Common myeloid progenitor, CD34-positive (primary cell): Measurements from ENCODE around the gene DALRD3.
A peak's percentile ranks its signal among the peaks of the same experiment; 100 is the strongest.

Experiments used
- CTCF ChIA-PET: fragments of 350-600 bp; sonication (Branson Sonifier 250); formaldehyde crosslinking; loops from one replicate; lab custom pipeline; 2021; ENCODE audit warnings: antibody characterized with exemption; lab: Charles Lee
- POLR2A ChIA-PET: fragments of 350-600 bp; sonication (Branson Sonifier 250); formaldehyde crosslinking; loops from one replicate; lab custom pipeline; 2021; ENCODE audit warnings: antibody characterized with exemption; lab: Charles Lee
- DNase-seq, 3 donors: peaks; one replicate each; pipeline versions ENCODE4 v3.0.0 to v3.0.0-alpha.2; 2013
- H3K27ac ChIP-seq, 2 experiments: 1 replicate in 1 of 2; 2 replicates in 1 of 2; pipeline ENCODE4 v1.7.0; 2013; ENCODE audit warnings: inconsistent platforms in 2 of 2, low read length in 2 of 2, mild to moderate bottlenecking in 2 of 2, low read depth in 1 of 2, moderate library complexity in 1 of 2; ENCODE audit not compliant: severe bottlenecking in 2 of 2, insufficient read depth in 1 of 2, poor library complexity in 1 of 2
- H3K27me3 ChIP-seq, 5 experiments: replicated peaks in 2 of 5; 1 replicate in 3 of 5; 2 replicates in 2 of 5; pipeline versions ENCODE4 v1.6.1 to v1.7.0; 2013; ENCODE audit warnings: low read length in 4 of 5, mild to moderate bottlenecking in 2 of 5, moderate library complexity in 2 of 5, inconsistent platforms in 1 of 5; ENCODE audit not compliant: insufficient read depth in 5 of 5, control insufficient read depth in 4 of 5
- H3K36me3 ChIP-seq, 4 experiments: 1 replicate in 2 of 4; 2 replicates in 2 of 4; pipeline versions ENCODE4 v1.6.1 to v1.7.0; 2013; ENCODE audit warnings: low read length in 3 of 4, control low read depth in 1 of 4, mild to moderate bottlenecking in 1 of 4; ENCODE audit not compliant: control insufficient read depth in 4 of 4, insufficient read depth in 4 of 4
- H3K4me1 ChIP-seq, 4 experiments: 1 replicate in 3 of 4; 2 replicates in 1 of 4; pipeline versions ENCODE4 v1.6.1 to v1.7.1; 2013; ENCODE audit warnings: low read length in 3 of 4, mild to moderate bottlenecking in 3 of 4, control low read depth in 1 of 4, inconsistent platforms in 1 of 4, moderate library complexity in 1 of 4; ENCODE audit not compliant: control insufficient read depth in 4 of 4, insufficient read depth in 4 of 4; ENCODE audit errors: control extremely low read depth in 1 of 4
- H3K4me3 ChIP-seq, 7 experiments: 1 replicate in 4 of 7; 2 replicates in 3 of 7; pipeline versions ENCODE4 v1.5.1 to v1.7.0; 2013; ENCODE audit warnings: mild to moderate bottlenecking in 7 of 7, low read length in 6 of 7, moderate library complexity in 6 of 7, inconsistent platforms in 2 of 7, low read depth in 2 of 7, control low read depth in 1 of 7; ENCODE audit not compliant: insufficient read depth in 4 of 7, control insufficient read depth in 1 of 7; ENCODE audit errors: extremely low read depth in 1 of 7
- H3K9me3 ChIP-seq, 5 experiments: 1 replicate in 4 of 5; 2 replicates in 1 of 5; pipeline versions ENCODE4 v1.6.1 to v1.7.1; 2013; ENCODE audit warnings: low read length in 4 of 5, mild to moderate bottlenecking in 2 of 5, inconsistent platforms in 1 of 5, low read depth in 1 of 5, moderate library complexity in 1 of 5; ENCODE audit not compliant: control insufficient read depth in 4 of 5, insufficient read depth in 2 of 5; ENCODE audit errors: control extremely low read depth in 1 of 5
- WGBS: methylation state at CpG from one replicate; pipeline ENCODE4 v1.1.5; 2013; ENCODE audit not compliant: insufficient coverage; 5-methylcytosine and 5-hydroxymethylcytosine counted together

Gene DALRD3

DNA sequence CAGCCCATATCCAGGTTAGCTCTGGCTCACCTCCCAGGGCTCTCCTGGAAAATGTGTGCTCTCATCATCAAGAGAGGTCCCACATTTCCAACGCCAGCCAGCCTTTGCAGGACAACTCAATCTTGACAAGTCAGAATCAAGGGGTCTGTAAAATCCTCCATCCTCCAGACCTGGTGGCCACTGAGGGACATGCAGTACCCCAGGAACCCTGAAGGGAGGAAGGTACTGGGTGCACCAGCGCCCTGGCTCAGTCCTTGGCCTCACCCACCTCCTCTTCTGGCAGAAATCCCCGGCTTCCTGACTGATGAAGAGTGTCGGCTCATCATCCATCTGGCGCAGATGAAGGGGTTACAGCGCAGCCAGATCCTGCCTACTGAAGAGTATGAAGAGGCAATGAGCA is 17.2 kb downstream of the DALRD3 start:
- ChIA-PET POLR2A (no interaction called here), CTCF (interaction anchor here (0.7 to 19.2 kb wide), 3 partner anchors 10 to 16 kb away, joined by 3 to 386 read pairs (median 14); partner anchors contain the start of gene P4HTM)
- no peak for DNase-seq
- no peaks in the 10 kb centered on the region for H3K27me3 ChIP-seq
- 90% methylated on average over 2 of the region's 6 CpGs for WGBS
- peaks cover 0 to 5% (median 3%) of the 10 kb centered on the region in 4 experiments for H3K4me1 ChIP-seq
- no peak overlapping the region for H3K27ac ChIP-seq
- H3K4me3 ChIP-seq: no peak overlapping the region
- H3K9me3 ChIP-seq: no peaks in the 10 kb centered on the region
- H3K36me3 ChIP-seq: peaks cover 0 to 22% (median 11%) of the 10 kb centered on the region in 4 experiments

DNA sequence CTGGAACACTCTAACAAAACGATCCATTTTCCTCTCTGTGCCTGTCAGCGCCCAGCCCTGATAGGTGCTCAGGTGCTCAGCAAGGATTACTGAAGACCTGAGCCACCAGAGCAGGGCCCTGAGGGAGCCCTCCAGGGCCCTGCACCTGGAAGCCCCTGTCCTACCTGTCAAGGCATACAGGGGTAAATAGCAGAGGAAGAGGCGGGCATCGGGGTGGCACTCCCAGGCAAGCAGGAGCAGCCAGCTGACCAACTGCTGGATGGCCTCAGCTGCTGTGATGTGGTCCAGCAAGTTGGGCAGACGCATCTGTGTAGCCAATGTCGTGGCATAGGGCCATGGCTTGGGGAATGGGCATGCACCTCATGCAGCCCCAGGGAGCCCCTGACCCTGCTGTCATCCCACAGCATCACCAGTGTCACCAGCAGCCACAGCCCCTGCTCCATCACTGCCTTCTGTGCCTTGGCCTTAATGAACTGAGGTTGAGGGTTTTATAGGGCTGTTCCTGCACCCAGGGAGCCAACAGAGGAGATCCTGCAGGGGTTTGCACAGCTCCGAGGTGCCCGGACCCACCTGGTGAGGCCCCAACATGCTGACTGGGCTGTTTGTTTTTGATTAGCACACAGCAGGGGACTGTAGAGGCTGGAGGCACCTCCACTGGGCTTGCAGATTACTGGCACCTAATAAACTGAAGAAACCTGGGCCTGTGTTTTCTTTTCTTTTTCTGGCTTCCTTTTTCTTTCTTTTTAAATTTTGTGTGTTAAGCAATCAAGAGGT is 19.1 kb downstream of the DALRD3 start:
- H3K9me3 ChIP-seq: no peaks in the 10 kb centered on the region
- 100% methylated on average over 8 of the region's 8 CpGs for WGBS
- H3K4me1 ChIP-seq: peaks cover 0 to 1% (median 0%) of the 10 kb centered on the region in 4 experiments
- ChIA-PET POLR2A (no interaction called here), CTCF (interaction anchor here (0.8 to 16.2 kb wide), 2 partner anchors 10 to 11 kb away, joined by 3 to 386 read pairs; partner anchors contain the start of genes DALRD3 and WDR6)
- peaks cover 0 to 25% (median 16%) of the 10 kb centered on the region in 4 experiments for H3K36me3 ChIP-seq
- no peak overlapping the region for H3K4me3 ChIP-seq
- no peaks in the 10 kb centered on the region for H3K27me3 ChIP-seq
- no peak overlapping the region for H3K27ac ChIP-seq
- no peak for DNase-seq

DNA sequence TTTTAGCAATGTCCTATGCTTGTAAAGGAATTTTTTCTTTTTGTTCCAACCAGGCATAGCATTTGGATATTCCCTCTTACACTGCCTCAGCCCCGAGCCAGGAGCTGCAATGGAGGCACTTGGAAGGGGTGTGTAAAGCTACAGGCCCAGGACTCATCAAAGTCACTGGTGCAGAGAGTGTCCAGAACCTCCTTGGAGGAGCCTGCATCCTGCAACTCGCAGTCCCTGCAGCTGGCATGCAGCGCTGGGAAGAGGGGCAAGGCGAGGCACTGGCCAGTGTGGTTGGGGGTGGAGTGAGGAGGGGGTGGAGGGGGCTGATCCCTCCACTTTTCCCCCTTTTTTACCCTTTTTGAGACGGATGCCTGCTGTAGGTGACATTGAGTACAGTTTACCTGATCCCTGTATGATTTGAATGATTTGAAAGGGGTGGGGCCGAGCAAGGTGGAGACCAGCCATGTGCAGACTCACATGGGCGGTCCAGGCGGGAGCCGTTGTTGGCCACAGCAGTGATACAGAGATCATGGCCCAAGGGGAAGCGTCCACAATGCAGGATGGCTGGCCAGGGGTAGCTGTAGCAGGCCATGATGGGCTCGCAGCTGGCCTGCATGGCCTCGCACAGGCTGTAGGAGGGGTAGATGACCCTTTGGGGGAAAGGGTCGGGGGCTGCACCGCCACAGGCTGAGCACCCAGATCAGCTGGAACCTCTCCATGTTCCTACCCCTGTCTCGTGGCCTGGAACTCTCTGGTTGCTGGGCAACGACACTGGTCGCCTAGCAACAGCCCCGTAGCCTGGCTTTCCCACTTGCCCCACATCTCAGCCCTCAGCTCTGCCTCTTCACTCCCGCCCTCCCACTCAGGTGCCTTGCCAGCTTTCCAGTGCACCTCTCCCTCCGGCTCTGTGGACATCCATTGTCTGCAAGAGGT is 20.4 kb downstream of the DALRD3 start:
- Histone ChIP-seq H3K4me3 (no peak overlapping the region), H3K4me1 (peaks cover 0 to 12% (median 9%) of the 10 kb centered on the region in 4 experiments), H3K27me3 (no peaks in the 10 kb centered on the region), H3K36me3 (peaks cover 0 to 27% (median 14%) of the 10 kb centered on the region in 4 experiments), H3K9me3 (no peaks in the 10 kb centered on the region), H3K27ac (no peak overlapping the region)
- ChIA-PET POLR2A (interaction anchor here (2.3 kb wide), 1 partner anchor 9 kb away, joined by 8 read pairs; the partner anchor contains the start of gene WDR6), CTCF (interaction anchor here (0.8 to 16.2 kb wide), 2 partner anchors 10 to 11 kb away, joined by 3 to 386 read pairs; partner anchors contain the start of genes DALRD3 and WDR6)
- 94% methylated on average over 16 of the region's 20 CpGs for WGBS
- DNase-seq: no peak

DNA sequence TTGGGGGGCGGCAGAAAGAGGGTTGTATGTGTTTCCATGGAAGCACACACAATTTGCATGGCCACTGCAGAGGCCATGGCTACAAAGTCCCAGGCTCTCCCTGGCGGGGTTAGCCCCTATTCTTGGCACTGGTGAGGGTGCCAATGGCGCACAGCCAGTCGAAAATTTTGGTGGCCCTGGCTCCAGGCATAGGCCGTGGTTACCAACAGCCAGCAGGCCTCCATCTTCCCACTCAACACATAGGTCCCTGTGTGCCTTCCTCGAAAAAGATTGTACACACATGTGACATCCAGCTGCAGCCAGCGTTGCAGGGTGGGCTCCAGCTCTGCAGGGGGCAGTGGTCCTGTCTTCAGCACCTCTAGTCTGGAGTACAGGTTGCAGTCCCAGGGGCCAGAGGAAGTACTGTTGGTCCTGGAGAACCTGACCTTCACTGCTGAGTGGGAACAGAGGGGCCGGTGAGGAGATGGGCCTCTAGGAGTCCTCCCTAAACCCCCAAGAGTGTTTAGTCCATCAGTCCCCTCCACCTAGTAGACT is 21.2 kb downstream of the DALRD3 start:
- ChIA-PET POLR2A (interaction anchor here (2.3 to 2.4 kb wide), 2 partner anchors 10 to 25 kb away, joined by 8 to 9 read pairs; partner anchors contain the start of genes NDUFAF3 and WDR6), CTCF (interaction anchor here (2.3 to 16.2 kb wide), 2 partner anchors 10 to 12 kb away, joined by 10 to 386 read pairs; partner anchors contain the start of genes DALRD3 and WDR6)
- Histone ChIP-seq H3K4me3 (no peak overlapping the region), H3K9me3 (no peaks in the 10 kb centered on the region), H3K4me1 (peaks cover 0 to 12% (median 10%) of the 10 kb centered on the region in 4 experiments), H3K27me3 (no peaks in the 10 kb centered on the region), H3K27ac (no peak overlapping the region), H3K36me3 (peaks cover 0 to 27% (median 13%) of the 10 kb centered on the region in 4 experiments)
- DNase-seq: peak in 1 of 3 donors; percentile 41
- 98% methylated on average over 7 of the region's 8 CpGs for WGBS

DNA sequence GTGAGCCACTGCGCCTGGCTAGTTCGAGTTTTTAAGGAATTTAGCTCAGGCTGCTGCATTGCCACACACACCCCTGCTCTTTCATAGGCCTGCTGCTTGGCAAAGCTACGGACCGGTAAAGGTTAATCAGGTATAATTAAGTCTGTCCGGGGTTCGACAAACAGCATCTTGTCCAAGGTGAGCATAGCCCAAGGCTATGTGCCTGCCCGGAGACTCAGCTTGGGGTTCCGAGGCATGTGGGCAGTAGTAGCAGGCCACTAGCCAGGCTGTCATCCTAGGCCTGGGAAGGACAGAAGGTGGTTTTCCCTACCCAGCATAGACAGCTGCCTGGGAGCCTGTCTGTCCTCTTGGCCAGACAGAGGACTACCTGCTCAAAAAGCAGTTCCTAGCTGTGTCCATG is 21.7 kb downstream of the DALRD3 start:
- H3K4me1 ChIP-seq: peaks cover 0 to 15% (median 13%) of the 10 kb centered on the region in 4 experiments
- H3K27me3 ChIP-seq: no peaks in the 10 kb centered on the region
- no peak overlapping the region for H3K4me3 ChIP-seq
- POLR2A ChIA-PET: interaction anchor here (2.3 to 2.4 kb wide), 2 partner anchors 10 to 25 kb away, joined by 8 to 9 read pairs; partner anchors contain the start of genes NDUFAF3 and WDR6
- no peaks in the 10 kb centered on the region for H3K9me3 ChIP-seq
- no peak overlapping the region for H3K27ac ChIP-seq
- CTCF ChIA-PET: interaction anchor here (1.0 to 16.2 kb wide), 3 partner anchors 9 to 160 kb away, joined by 3 to 386 read pairs (median 10); partner anchors contain the start of genes DALRD3 and WDR6
- DNase-seq: no peak
- 97% methylated on average over 6 of the region's 8 CpGs for WGBS
- H3K36me3 ChIP-seq: peaks cover 0 to 27% (median 13%) of the 10 kb centered on the region in 4 experiments

DNA sequence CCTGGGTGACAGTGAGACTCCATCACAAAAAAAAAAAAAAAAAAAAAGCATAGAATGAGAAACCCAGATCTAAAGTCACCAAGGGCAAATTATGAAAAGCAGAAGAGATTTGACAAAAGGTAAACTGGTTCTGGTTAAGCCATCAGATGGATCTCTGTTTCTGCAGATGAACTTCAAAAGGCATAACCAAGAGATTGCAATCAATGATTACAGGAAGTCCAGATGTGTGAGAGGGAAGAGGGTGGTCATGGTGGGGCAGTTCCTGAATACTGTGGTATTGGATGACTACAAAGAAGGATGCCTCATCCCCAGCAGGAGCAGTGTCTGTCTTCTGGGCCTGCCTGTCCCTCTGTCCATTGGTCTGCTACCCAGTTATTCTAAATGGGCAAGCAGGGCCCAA is 24.5 kb downstream of the DALRD3 start:
- ChIA-PET POLR2A (interaction anchor here (7.2 kb wide), 1 partner anchor 14 kb away, joined by 69 read pairs; the partner anchor contains the start of gene WDR6), CTCF (interaction anchor here (16.2 kb wide), 1 partner anchor 15 kb away, joined by 386 read pairs; the partner anchor contains the start of genes DALRD3 and WDR6)
- H3K4me3 ChIP-seq: no peak overlapping the region
- H3K9me3 ChIP-seq: no peaks in the 10 kb centered on the region
- H3K36me3 ChIP-seq: peaks cover 0 to 26% (median 14%) of the 10 kb centered on the region in 4 experiments
- no peaks in the 10 kb centered on the region for H3K27me3 ChIP-seq
- DNase-seq: peak in 2 of 3 donors; percentile 63 to 68
- peaks cover 0 to 40% (median 34%) of the 10 kb centered on the region in 4 experiments for H3K4me1 ChIP-seq
- no peak overlapping the region for H3K27ac ChIP-seq
